ENCODE measurements around the gene ARL13B. TPM values are rescaled to one million over a fixed set of nuclear protein-coding genes. Genes with fewer than 3 reads are reported as not detected.

ARL13B gene
- total and polyA plus RNA-seq, 2 of the 8 experiments (the other 6 are each of a cell fraction or from before 2014, with no cell fraction given) = 1.5 to 12.7 TPM

GRCh38 chr3:94062513-94063404, 82.8 kb downstream of the ARL13B start, which contains the start of the genes DHFR2 and NSUN3 (continued):
- TF ChIP-seq RFX5 (IDR thresholded peaks at IDR 0.05; ENCODE audit: borderline replicate concordance, low read depth, low read length) = no peak
- TF ChIP-seq CEBPB (IDR thresholded peaks at IDR 0.05; ENCODE audit: low read depth, low read length) = no peak
- TF ChIP-seq CHD7 (IDR thresholded peaks at IDR 0.05; ENCODE audit: insufficient replicate concordance, low read length) = no peak
- no peak for TF ChIP-seq POU5F1 (IDR thresholded peaks at IDR 0.05; ENCODE audit: low read depth, low read length)
- no peak for TF ChIP-seq CBX5 (IDR thresholded peaks at IDR 0.05; ENCODE audit: low read depth, low read length)
- no peak; the same call in 1 of the 2 replicates for TF ChIP-seq MAFK (IDR thresholded peaks at IDR 0.05; ENCODE audit: low read depth, low read length)
- peak; percentile 73; the same call in 1 of the 2 replicates for TF ChIP-seq RBBP5 (IDR thresholded peaks at IDR 0.05; ENCODE audit: borderline replicate concordance, low read depth, low read length)
- TF ChIP-seq TAF1 (IDR thresholded peaks at IDR 0.05; ENCODE audit: low read depth, low read length) = peak; percentile 82
- peak; percentile 89 for TF ChIP-seq BRCA1 (IDR thresholded peaks at IDR 0.05; ENCODE audit: low read depth, low read length)
